NCI-H748 (cell line): ENCODE data around the gene TMEM260.
"Not testable (repeated sequence)": the region's sequence is repeated elsewhere in the genome, so short reads cannot be mapped to it uniquely, and the experiment has no call there.

Experiments
- DNase-seq: peaks from one replicate; lab custom pipeline; 2025; ENCODE audit not compliant: unreplicated experiment; lab: John Stamatoyannopoulos, UW

TMEM260 gene

DNA sequence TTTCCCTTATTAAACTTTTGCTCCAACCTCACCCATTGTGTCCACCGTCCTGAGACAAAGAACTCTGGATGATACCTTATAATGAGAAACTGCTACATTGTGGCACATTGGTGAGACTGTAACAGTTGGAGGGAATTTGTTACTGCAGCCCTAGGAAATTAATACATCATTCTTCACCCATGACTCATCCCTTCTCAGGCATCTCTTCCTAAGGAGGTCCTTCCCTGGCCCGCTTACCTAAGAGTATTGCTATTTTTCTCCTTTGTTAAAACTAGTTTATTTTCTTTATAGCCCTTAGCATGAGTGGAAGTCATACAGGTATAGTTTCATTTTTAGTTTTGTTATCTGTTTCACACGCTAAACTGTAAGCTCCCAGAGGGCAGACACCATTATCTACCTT lies 87.1 kb downstream of the TMEM260 start:
- DNase-seq: no peak

GRCh38 chr14:56667290-56667689 lies 87.7 kb downstream of the TMEM260 start:
- peak; percentile 69 for DNase-seq

DNA sequence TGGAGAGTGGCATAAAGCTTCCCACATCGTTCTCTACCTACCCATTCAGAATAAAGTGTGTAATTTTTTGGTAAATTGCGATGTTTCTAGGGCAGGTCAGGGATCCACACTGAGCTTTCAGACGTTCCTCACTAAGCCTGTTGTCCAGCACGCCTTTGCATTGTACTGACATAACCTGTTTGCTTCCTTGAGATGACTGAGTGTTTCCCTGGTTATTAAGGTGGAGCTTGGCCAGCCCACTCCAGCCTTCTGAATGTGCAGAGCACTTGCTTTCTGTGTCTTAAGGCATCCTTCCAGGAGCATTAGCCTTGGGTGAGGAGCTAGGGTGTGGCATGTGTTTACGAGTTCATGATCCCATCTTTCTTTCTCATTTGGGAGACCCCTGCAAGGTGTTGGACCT lies 96.4 kb downstream of the TMEM260 start:
- no peak for DNase-seq

DNA sequence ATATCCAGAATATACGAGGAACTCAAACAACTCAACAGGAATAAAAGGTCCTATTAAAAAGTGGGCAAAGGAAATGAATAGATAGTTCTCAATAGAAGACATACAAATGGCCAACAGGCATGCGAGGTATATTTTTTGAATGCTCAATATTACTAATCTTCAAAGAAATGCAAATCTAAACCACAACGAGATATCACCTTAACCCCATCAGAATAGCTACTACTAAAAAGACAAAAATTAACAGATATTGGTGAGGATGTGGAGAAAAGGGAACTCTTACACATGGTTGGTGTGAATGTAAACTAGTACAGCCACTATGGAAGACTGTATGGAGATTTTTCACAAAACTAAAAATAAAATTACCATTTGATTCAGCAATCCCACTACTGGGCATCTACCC lies 99.2 kb downstream of the TMEM260 start:
- no peak for DNase-seq

DNA sequence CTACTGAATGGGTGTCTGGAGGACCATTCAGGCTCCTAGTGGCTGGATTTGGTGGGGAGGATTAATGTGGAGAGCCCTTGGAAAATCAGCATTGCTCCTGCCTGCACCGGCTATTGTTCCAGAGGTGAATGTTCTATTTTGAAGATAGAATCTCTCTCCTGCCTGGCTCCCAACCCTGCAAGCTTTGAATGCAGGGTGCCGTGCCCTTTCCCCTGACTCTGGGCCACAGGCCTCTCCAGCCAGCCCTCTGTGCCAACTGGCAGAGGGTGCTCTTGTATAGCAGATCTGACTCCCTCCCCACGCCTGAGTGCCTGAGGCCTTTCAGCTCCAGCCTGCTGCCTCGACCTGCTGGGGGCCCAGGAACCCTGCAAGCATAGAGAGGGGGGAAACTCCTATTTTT lies 106.8 kb downstream of the TMEM260 start:
- peak; percentile 45 for DNase-seq

GRCh38 chr14:56687123-56687522 lies 107.5 kb downstream of the TMEM260 start:
- DNase-seq: peak; percentile 28

- DNase-seq: no peak
Observed at GRCh38 chr14:56694609-56695008, 115.0 kb downstream of the TMEM260 start.

DNA sequence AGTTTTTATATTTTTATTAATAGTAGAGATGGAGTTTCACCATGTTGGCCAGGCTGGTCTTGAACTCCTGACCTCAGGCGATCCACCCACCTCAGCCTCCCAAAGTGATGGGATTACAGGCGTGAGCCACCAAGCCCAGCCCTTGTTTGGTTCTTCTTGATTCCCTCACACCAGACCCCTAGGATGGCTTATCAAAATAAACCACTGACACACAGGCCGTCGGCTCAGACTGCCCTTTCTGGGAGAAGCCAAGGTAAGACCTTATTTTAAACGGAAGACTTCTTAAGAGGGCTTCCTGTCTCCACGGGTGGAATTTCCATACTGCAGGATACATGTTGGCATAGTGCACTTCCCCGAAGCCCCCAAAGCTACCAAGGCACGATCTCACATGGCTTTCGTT lies 115.6 kb downstream of the TMEM260 start:
- not testable (repeated sequence) for DNase-seq
